Nephron progenitor cell (in vitro differentiated cells): Measurements from ENCODE around the gene CD48.

ENCODE experiments used
- DNase-seq: peaks from one replicate; pipeline ENCODE4 v3.0.0; 2021
- H3K27ac Mint-ChIP-seq: 2 replicates; pipeline ENCODE4 v1.8.0; 2021; ENCODE audit warnings: mild to moderate bottlenecking, moderate library complexity, mixed read lengths
- H3K27me3 Mint-ChIP-seq: 2 replicates; pipeline ENCODE4 v1.8.0; 2021; ENCODE audit warnings: mild to moderate bottlenecking, low read depth, mixed read lengths; ENCODE audit not compliant: poor library complexity
- H3K36me3 Mint-ChIP-seq: 2 replicates; pipeline ENCODE4 v1.8.0; 2021; ENCODE audit warnings: low read depth, mixed read lengths
- H3K4me1 Mint-ChIP-seq: 2 replicates; pipeline ENCODE4 v1.8.0; 2021; ENCODE audit warnings: mixed read lengths
- H3K4me3 Mint-ChIP-seq: 2 replicates; pipeline ENCODE4 v1.8.0; 2021; ENCODE audit warnings: mild to moderate bottlenecking, moderate library complexity, mixed read lengths
- H3K9me3 Mint-ChIP-seq: 2 replicates; pipeline ENCODE4 v1.8.0; 2021; ENCODE audit warnings: mild to moderate bottlenecking, moderate library complexity, mixed read lengths
- CTCF ChIP-seq: fragments of 200-600 bp; sonication (generic); IDR thresholded peaks from 2 replicates; pipeline ENCODE4 v1.5.0; 2021; ENCODE audit warnings: antibody characterized with exemption

Gene CD48

GRCh38 chr1:160744852-160745520 is 33.4 kb upstream of the CD48 start:
- Mint-ChIP-seq H3K4me3 (peak overlapping the region; percentile 58), H3K36me3 (no peaks in the 10 kb centered on the region), H3K27ac (peak overlapping the region; percentile 34), H3K27me3 (no peaks in the 10 kb centered on the region), H3K9me3 (no peaks in the 10 kb centered on the region), H3K4me1 (peaks cover 47% of the 10 kb centered on the region)
- peak; percentile 7 for DNase-seq
- TF ChIP-seq CTCF: no peak

GRCh38 chr1:160744199-160744851 is 32.7 kb upstream of the CD48 start:
- H3K4me1 Mint-ChIP-seq: peaks cover 47% of the 10 kb centered on the region
- H3K27ac Mint-ChIP-seq: no peak overlapping the region

GRCh38 chr1:160743266-160743665 is 31.6 kb upstream of the CD48 start:
- Mint-ChIP-seq H3K4me1 (peaks cover 47% of the 10 kb centered on the region), H3K36me3 (no peaks in the 10 kb centered on the region), H3K9me3 (no peaks in the 10 kb centered on the region), H3K27me3 (no peaks in the 10 kb centered on the region), H3K27ac (peak overlapping the region; percentile 31), H3K4me3 (no peak overlapping the region)
- DNase-seq: no peak
- TF ChIP-seq CTCF: no peak

More at GRCh38 chr1:160744199-160744851, 32.7 kb upstream of the CD48 start:
- Mint-ChIP-seq H3K9me3 (no peaks in the 10 kb centered on the region), H3K36me3 (no peaks in the 10 kb centered on the region), H3K4me3 (no peak overlapping the region), H3K27me3 (no peaks in the 10 kb centered on the region)
- no peak for TF ChIP-seq CTCF
- DNase-seq: no peak

GRCh38 chr1:160742428-160743127 is 31.0 kb upstream of the CD48 start:
- H3K27me3 Mint-ChIP-seq: no peaks in the 10 kb centered on the region
- DNase-seq: no peak
- peak overlapping the region; percentile 31 for H3K27ac Mint-ChIP-seq
- peaks cover 47% of the 10 kb centered on the region for H3K4me1 Mint-ChIP-seq
- H3K9me3 Mint-ChIP-seq: peaks cover 4% of the 10 kb centered on the region
- H3K4me3 Mint-ChIP-seq: no peak overlapping the region
- H3K36me3 Mint-ChIP-seq: no peaks in the 10 kb centered on the region
- TF ChIP-seq CTCF: no peak

GRCh38 chr1:160741612-160742348 is 30.2 kb upstream of the CD48 start:
- Mint-ChIP-seq H3K4me1 (peaks cover 47% of the 10 kb centered on the region), H3K4me3 (no peak overlapping the region), H3K9me3 (peaks cover 12% of the 10 kb centered on the region), H3K27ac (peak overlapping the region; percentile 43), H3K36me3 (peaks cover 3% of the 10 kb centered on the region), H3K27me3 (peaks cover 3% of the 10 kb centered on the region)
- DNase-seq: no peak
- TF ChIP-seq CTCF: no peak
